Naive B cell (primary cell): ENCODE results near the gene E4F1. TPM values are rescaled to one million over a fixed set of nuclear protein-coding genes. Genes with fewer than 3 reads are reported as not detected.

ENCODE experiments used
- ATAC-seq, 2 donors: fragments of 150-1000 bp; cut with Tn5 transposase; 2 replicates each; pipeline ENCODE4 v1.10.0; 2021; ENCODE audit warnings: low read depth in 2 of 2, mild to moderate bottlenecking in 2 of 2, moderate library complexity in 2 of 2
- DNase-seq: peaks from one replicate; pipeline ENCODE4 v3.0.0; 2022
- H3K27ac Mint-ChIP-seq, 6 donors: one replicate each; pipeline ENCODE4 v1.8.0; 2020 to 2022; ENCODE audit warnings: mild to moderate bottlenecking in 6 of 6, mixed read lengths in 6 of 6, moderate library complexity in 5 of 6, inconsistent platforms in 2 of 6
- H3K27me3 Mint-ChIP-seq, 3 donors: one replicate each; pipeline ENCODE4 v1.8.0; 2021 to 2022; ENCODE audit warnings: mixed read lengths in 3 of 3, mild to moderate bottlenecking in 1 of 3
- H3K36me3 Mint-ChIP-seq, 2 donors: one replicate each; pipeline ENCODE4 v1.8.0; 2020 to 2022; ENCODE audit warnings: mixed read lengths in 2 of 2, inconsistent platforms in 1 of 2, mild to moderate bottlenecking in 1 of 2
- H3K4me1 Mint-ChIP-seq, 3 donors: one replicate each; pipeline ENCODE4 v1.8.0; 2020 to 2022; ENCODE audit warnings: mixed read lengths in 3 of 3, inconsistent platforms in 1 of 3, mild to moderate bottlenecking in 1 of 3, moderate library complexity in 1 of 3
- H3K4me3 Mint-ChIP-seq, 8 donors: one replicate each; pipeline ENCODE4 v1.8.0; 2020 to 2022; ENCODE audit warnings: mild to moderate bottlenecking in 8 of 8, mixed read lengths in 8 of 8, moderate library complexity in 8 of 8, inconsistent platforms in 2 of 8
- H3K9me3 Mint-ChIP-seq, 7 donors: one replicate each; pipeline ENCODE4 v1.8.0; 2020 to 2022; ENCODE audit warnings: mixed read lengths in 7 of 7, mild to moderate bottlenecking in 5 of 7, inconsistent platforms in 2 of 7, moderate library complexity in 1 of 7
- polyA plus RNA-seq, 6 donors: library from polyadenylated mRNA; unstranded; fragments of 300-500 nt; fragmentation: Illumina TruSeq; gene quantifications; one replicate each; pipeline ENCODE4 v1.2.3, GENCODE V29; 2021; ENCODE audit warnings: low read depth in 6 of 6

The E4F1 gene
- polyA plus RNA-seq: 10 to 100 TPM in 2 of 6 donors, 1 to 10 TPM in 4; 6.4 to 16.1 (median 8.9) TPM

- Mint-ChIP-seq H3K27ac (peak within 1 kb of the TSS; percentile 44 to 89 (median 68)), H3K27me3 (no peaks in the 10 kb centered on the region), H3K9me3 (no peaks in the 10 kb centered on the region), H3K36me3 (no peaks in the 10 kb centered on the region), H3K4me1 (peaks cover 0 to 21% (median 21%) of the 10 kb centered on the region in 3 donors), H3K4me3 (peak within 1 kb of the TSS; percentile 75 to 94 (median 87))
- ATAC-seq (peak; percentile 96 to 97), DNase-seq (peak; percentile 99)
Observed at GRCh38 chr16:2223221-2223941, at the start of gene E4F1. Gene E4F1 (plus strand): TSS chr16:2223591. CDS start chr16:2223614, 23 bp downstream.

- DNase-seq (no peak), ATAC-seq (no peak)
- Mint-ChIP-seq H3K27me3 (no peaks in the 10 kb centered on the region), H3K4me1 (no peaks in the 10 kb centered on the region), H3K9me3 (no peaks in the 10 kb centered on the region), H3K36me3 (peaks cover 0 to 7% of the 10 kb centered on the region in 2 donors), H3K27ac (peak overlapping the region in 1 of 6 donors; percentile 79), H3K4me3 (no peak overlapping the region)
Observed at GRCh38 chr16:2173916-2174315, 49.5 kb upstream of the E4F1 start.

DNA sequence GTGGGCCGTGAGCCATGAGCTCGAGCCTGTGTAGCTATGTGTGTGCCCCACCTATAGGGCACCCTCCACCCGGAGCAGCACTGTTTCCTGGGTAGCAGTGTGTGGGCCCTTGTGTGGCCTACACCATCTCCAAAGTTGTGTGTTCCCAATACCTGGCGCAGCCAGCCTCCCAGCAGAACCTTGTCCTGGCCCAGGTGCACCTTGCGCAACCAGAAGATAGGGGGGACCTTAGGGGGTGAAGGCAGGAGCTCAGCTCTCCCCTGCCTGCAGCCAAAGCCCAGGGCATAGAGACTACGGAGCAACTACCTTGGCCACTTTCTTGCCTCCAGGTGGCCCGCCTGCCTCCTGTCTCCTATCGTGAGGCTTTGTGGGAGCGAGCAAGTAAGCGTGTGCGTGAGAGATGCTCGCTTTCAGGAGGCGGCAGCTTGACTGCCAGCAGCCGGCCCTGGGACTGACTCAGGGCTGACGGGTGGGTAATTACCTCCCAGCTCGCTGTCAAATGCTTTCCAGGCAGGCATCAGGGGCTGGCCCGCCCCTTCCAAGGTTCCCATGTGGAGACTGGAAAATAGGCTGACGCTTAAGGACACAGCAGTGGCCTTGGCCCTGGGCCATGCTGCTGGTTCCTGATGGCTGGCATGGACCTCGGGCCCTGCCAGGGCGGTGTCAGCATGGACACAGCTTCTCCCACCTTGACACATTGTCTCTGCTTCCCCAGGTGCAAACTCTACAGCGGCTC lies 48.8 kb upstream of the E4F1 start:
- ATAC-seq (no peak), DNase-seq (no peak)
- peaks cover 0 to 7% of the 10 kb centered on the region in 2 donors for H3K36me3 Mint-ChIP-seq
- H3K27me3 Mint-ChIP-seq: no peaks in the 10 kb centered on the region
- H3K9me3 Mint-ChIP-seq: no peaks in the 10 kb centered on the region
- no peak overlapping the region for H3K4me3 Mint-ChIP-seq
- peak overlapping the region in 1 of 6 donors; percentile 42 for H3K27ac Mint-ChIP-seq
- no peaks in the 10 kb centered on the region for H3K4me1 Mint-ChIP-seq

DNA sequence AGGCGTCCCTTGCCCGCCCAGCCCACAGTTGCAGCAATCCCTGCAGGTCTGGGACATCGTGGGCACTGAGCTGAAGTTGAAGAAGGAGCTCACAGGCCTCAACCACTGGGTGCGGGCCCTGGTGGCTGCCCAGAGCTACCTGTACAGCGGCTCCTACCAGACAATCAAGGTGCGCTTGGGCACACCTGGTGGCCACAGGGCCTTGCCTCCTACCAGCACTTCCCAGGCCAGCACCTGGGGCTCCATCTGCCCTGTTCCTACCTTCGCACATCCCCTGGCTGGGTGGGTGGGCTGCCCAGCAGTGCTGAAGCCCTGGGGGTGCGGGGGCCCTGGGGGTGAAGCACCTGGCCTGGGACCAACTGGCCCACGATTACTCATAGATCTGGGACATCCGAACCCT lies 47.9 kb upstream of the E4F1 start:
- no peaks in the 10 kb centered on the region for H3K9me3 Mint-ChIP-seq
- no peak for ATAC-seq
- H3K36me3 Mint-ChIP-seq: peaks cover 0 to 7% of the 10 kb centered on the region in 2 donors
- no peaks in the 10 kb centered on the region for H3K4me1 Mint-ChIP-seq
- no peak for DNase-seq
- H3K4me3 Mint-ChIP-seq: no peak overlapping the region
- no peaks in the 10 kb centered on the region for H3K27me3 Mint-ChIP-seq
- H3K27ac Mint-ChIP-seq: no peak overlapping the region

DNA sequence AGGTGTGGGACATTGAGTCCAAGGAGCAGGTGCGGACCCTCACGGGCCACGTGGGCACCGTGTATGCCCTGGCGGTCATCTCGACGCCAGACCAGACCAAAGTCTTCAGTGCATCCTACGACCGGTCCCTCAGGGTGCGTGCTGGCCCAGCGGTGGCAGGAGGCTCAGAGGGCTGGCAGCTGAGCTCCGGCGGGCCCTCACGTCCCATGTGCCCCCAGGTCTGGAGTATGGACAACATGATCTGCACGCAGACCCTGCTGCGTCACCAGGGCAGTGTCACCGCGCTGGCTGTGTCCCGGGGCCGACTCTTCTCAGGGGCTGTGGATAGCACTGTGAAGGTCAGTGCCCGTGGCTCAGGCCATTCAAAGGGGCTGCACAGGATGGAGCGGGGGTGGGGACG lies 47.3 kb upstream of the E4F1 start:
- no peak for DNase-seq
- ATAC-seq: no peak
- no peaks in the 10 kb centered on the region for H3K9me3 Mint-ChIP-seq

GRCh38 chr16:2177101-2177500 lies 46.3 kb upstream of the E4F1 start:
- no peak for ATAC-seq
- no peaks in the 10 kb centered on the region for H3K9me3 Mint-ChIP-seq
- H3K27ac Mint-ChIP-seq: no peak overlapping the region
- H3K4me3 Mint-ChIP-seq: no peak overlapping the region
- H3K36me3 Mint-ChIP-seq: peaks cover 0 to 7% of the 10 kb centered on the region in 2 donors
- DNase-seq: no peak
- no peaks in the 10 kb centered on the region for H3K4me1 Mint-ChIP-seq
- H3K27me3 Mint-ChIP-seq: no peaks in the 10 kb centered on the region

More for the DNA sequence above, 47.3 kb upstream of the E4F1 start:
- Mint-ChIP-seq H3K4me1 (no peaks in the 10 kb centered on the region), H3K4me3 (peak overlapping the region in 1 of 8 donors; percentile 29), H3K27ac (no peak overlapping the region), H3K36me3 (peaks cover 0 to 7% of the 10 kb centered on the region in 2 donors), H3K27me3 (no peaks in the 10 kb centered on the region)

DNA sequence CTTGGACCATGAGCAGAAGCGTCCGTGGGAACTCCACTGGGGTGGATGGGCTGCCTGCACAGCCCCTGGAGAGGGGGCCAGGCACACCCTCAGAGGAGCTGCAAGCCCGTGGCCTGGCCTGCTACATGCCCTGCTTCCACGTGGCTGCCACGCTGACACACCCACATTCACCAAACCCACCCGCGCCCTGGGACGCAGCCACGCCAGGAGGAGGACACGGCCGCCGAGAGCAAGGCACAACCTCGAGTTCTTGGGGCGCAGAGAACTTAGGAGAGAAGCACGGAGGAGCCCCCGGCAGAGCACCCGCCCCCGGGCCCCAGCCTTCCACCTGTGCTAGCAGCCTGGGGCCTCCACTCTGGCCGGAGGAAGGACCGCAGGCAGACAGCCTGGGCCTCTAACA lies 45.8 kb upstream of the E4F1 start:
- no peak overlapping the region for H3K4me3 Mint-ChIP-seq
- H3K36me3 Mint-ChIP-seq: peaks cover 0 to 7% of the 10 kb centered on the region in 2 donors
- no peaks in the 10 kb centered on the region for H3K9me3 Mint-ChIP-seq
- no peaks in the 10 kb centered on the region for H3K27me3 Mint-ChIP-seq
- H3K4me1 Mint-ChIP-seq: no peaks in the 10 kb centered on the region
- ATAC-seq (no peak), DNase-seq (no peak)
- H3K27ac Mint-ChIP-seq: no peak overlapping the region

DNA sequence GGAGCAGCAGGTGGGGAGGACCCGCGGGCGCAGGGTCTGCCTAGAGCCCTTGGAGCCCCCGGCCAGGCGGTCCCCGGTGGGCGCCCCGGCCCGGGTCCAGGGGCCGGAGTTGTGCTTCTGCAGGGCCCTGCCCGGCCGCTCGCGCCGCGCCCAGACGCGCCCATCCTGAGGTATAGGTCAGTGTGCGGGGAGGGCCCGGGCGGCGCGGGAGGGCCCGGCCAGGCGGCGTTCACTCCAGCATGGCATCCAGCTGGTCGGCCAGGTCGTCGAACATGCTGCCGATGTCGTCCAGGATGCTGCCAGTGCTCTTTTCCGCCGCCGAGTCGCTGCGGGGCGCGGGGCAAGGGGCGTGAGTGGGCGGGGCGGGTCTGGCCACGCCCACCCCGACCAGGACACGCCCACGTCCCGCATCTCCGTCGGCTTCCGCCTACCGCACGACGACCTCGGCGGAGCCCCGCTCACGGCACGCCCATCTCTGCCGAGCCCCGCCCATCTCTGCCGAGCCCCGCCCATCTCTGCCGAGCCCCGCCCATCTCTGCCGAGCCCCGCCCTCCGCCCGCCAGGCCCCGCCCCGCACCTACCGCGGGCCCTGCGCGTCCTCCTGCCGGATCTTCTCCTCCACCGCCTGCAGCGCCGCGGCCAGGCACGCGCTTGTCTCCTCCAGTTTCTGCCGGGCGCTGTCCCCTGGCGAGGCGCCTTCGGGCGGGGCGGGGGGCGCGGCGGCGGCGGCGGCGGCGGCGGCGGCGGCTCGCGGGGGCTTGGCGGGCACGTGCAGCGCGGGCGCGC lies 44.9 kb upstream of the E4F1 start:
- no peaks in the 10 kb centered on the region for H3K4me1 Mint-ChIP-seq
- no peak for DNase-seq
- no peaks in the 10 kb centered on the region for H3K9me3 Mint-ChIP-seq
- peak; percentile 58 to 60 for ATAC-seq
- no peak overlapping the region for H3K4me3 Mint-ChIP-seq
- no peaks in the 10 kb centered on the region for H3K27me3 Mint-ChIP-seq
- H3K36me3 Mint-ChIP-seq: peaks cover 0 to 7% of the 10 kb centered on the region in 2 donors
- no peak overlapping the region for H3K27ac Mint-ChIP-seq

GRCh38 chr16:2179107-2179501 lies 44.3 kb upstream of the E4F1 start:
- Mint-ChIP-seq H3K4me3 (no peak overlapping the region), H3K27ac (no peak overlapping the region), H3K9me3 (no peaks in the 10 kb centered on the region), H3K27me3 (no peaks in the 10 kb centered on the region), H3K36me3 (peaks cover 0 to 2% of the 10 kb centered on the region in 2 donors), H3K4me1 (no peaks in the 10 kb centered on the region)
- no peak for DNase-seq
- ATAC-seq: no peak

- Mint-ChIP-seq H3K27me3 (no peaks in the 10 kb centered on the region), H3K4me1 (no peaks in the 10 kb centered on the region), H3K9me3 (no peaks in the 10 kb centered on the region), H3K36me3 (no peaks in the 10 kb centered on the region), H3K27ac (no peak overlapping the region), H3K4me3 (no peak overlapping the region)
- DNase-seq: no peak
- no peak for ATAC-seq
Observed at GRCh38 chr16:2179576-2179975, 43.8 kb upstream of the E4F1 start.

GRCh38 chr16:2180461-2180860 lies 42.9 kb upstream of the E4F1 start:
- no peak for DNase-seq
- no peak for ATAC-seq
- Mint-ChIP-seq H3K27ac (no peak overlapping the region), H3K4me1 (no peaks in the 10 kb centered on the region), H3K36me3 (no peaks in the 10 kb centered on the region), H3K4me3 (no peak overlapping the region), H3K27me3 (no peaks in the 10 kb centered on the region), H3K9me3 (no peaks in the 10 kb centered on the region)

DNA sequence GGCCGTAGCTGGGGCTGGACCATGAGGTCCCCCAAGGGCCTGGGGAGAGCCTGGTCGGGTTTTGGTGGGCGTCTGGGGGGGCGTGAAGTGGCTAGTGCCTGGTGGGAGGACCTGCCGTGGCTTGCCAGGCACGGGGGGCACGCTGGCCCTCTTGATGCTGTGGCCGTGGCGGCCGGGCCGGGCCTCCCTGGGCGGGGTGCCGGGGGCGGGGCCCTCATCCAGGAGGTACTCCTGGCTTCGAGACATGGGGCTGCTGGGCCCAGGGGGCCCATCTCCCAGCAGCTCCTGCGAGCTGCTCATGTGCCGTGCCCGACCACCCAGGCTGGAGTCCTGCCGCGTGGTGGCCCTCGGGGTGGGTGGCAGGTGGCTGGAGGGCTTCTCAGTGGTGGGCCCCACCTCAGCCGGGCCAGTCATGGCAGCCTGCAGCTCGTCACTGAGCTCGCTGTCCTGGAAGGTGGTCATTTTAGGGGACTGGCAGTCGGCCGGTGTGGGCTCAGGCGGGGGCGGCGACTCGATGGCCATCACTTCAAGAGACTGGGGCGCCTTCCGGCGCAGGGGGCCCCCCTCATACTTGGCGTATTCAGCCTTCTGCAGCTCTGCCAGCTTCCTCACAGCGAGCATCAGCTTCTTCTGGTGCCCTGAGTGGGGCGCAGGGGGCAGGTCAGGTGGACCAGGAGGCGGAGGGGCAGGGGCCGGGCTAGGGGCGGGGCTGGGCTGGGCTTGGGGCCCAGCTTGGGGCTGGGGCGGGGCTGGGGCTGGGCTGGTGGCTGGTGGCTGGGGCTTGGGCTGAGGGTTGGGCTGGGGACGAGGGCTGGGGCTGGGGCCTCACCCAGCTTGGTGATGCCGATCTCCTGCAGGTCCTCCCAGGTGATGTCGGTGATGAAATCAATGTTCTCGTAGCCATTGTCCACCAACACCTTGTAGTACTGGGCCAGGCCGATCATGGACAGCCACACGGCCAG lies 42.1 kb upstream of the E4F1 start:
- no peaks in the 10 kb centered on the region for H3K27me3 Mint-ChIP-seq
- DNase-seq (no peak), ATAC-seq (no peak)
- no peaks in the 10 kb centered on the region for H3K9me3 Mint-ChIP-seq
- peak overlapping the region in 1 of 8 donors; percentile 40 for H3K4me3 Mint-ChIP-seq
- H3K36me3 Mint-ChIP-seq: no peaks in the 10 kb centered on the region
- no peaks in the 10 kb centered on the region for H3K4me1 Mint-ChIP-seq
- H3K27ac Mint-ChIP-seq: no peak overlapping the region

- H3K9me3 Mint-ChIP-seq: no peaks in the 10 kb centered on the region
Observed at GRCh38 chr16:2181952-2182351, 41.4 kb upstream of the E4F1 start.

More at GRCh38 chr16:2181952-2182351, 41.4 kb upstream of the E4F1 start:
- H3K27ac Mint-ChIP-seq: peak overlapping the region in 1 of 6 donors; percentile 74
- H3K36me3 Mint-ChIP-seq: no peaks in the 10 kb centered on the region
- no peak for ATAC-seq
- H3K4me3 Mint-ChIP-seq: no peak overlapping the region
- H3K4me1 Mint-ChIP-seq: no peaks in the 10 kb centered on the region
- H3K27me3 Mint-ChIP-seq: no peaks in the 10 kb centered on the region
- DNase-seq: no peak
